IMR-90 (cell line): Measurements from ENCODE around the gene BGN. TPM values are rescaled to one million over a fixed set of nuclear protein-coding genes. Genes with fewer than 3 reads are reported as not detected.

ENCODE experiments used
- ATAC-seq: fragments of 200-7000 bp; cut with Tn5 transposase; 2 replicates; pipeline ENCODE4 v1.9.1; 2020; ENCODE audit warnings: low read depth, mild to moderate bottlenecking, moderate library complexity
- BruUV-seq: library from RNA; stranded (reverse); fragments of 400-500 nt; replicated peaks from 2 replicates; lab custom pipeline; 2021; lab: Mats Ljungman, UMichigan
- CTCF ChIA-PET: fragments of 300-600 bp; formaldehyde crosslinking; extraction: SDS; loops from one replicate; lab custom pipeline; 2021; ENCODE audit warnings: antibody characterized with exemption; lab: Yijun Ruan, JAX
- POLR2A ChIA-PET: fragments of 300-600 bp; sonication (Branson Sonifier 250); formaldehyde crosslinking; loops from one replicate; lab custom pipeline; 2022; ENCODE audit warnings: antibody characterized with exemption; ENCODE audit not compliant: unreplicated experiment; lab: Charles Lee
- DNase-seq: peaks from one replicate; pipeline ENCODE4 v3.0.0; 2013
- H2AFZ ChIP-seq: replicated peaks from 2 replicates; pipeline ENCODE3; 2013; ENCODE audit warnings: low read length, mild to moderate bottlenecking; ENCODE audit not compliant: poor library complexity
- H2AK5ac ChIP-seq: 2 replicates; pipeline ENCODE4 v1.6.1; 2013; ENCODE audit warnings: low read depth, low read length, inconsistent platforms
- H2AK9ac ChIP-seq: replicated peaks from 2 replicates; pipeline ENCODE3; 2013; ENCODE audit warnings: mild to moderate bottlenecking, low read depth, low read length, moderate library complexity; ENCODE audit not compliant: poor library complexity
- H2BK120ac ChIP-seq: 2 replicates; pipeline ENCODE4 v1.6.1; 2013; ENCODE audit warnings: low read depth, low read length, inconsistent platforms
- H2BK15ac ChIP-seq: 3 replicates; pipeline ENCODE4 v1.6.1; 2013; ENCODE audit warnings: low read depth, low read length, inconsistent platforms
- H2BK20ac ChIP-seq: 2 replicates; pipeline ENCODE4 v1.6.1; 2013; ENCODE audit warnings: low read depth, mild to moderate bottlenecking, inconsistent platforms, low read length, moderate library complexity
- H2BK5ac ChIP-seq: 2 replicates; pipeline ENCODE4 v1.6.1; 2013; ENCODE audit warnings: mild to moderate bottlenecking, low read depth, low read length, inconsistent platforms; ENCODE audit not compliant: poor library complexity, severe bottlenecking
- H3K14ac ChIP-seq: replicated peaks from 2 replicates; pipeline ENCODE4 v1.6.1; 2013; ENCODE audit warnings: low read depth, low read length, inconsistent platforms
- H3K18ac ChIP-seq: 2 replicates; pipeline ENCODE4 v1.6.1; 2013; ENCODE audit warnings: low read depth, low read length, control low read depth
- H3K23ac ChIP-seq: 2 replicates; pipeline ENCODE4 v1.6.1; 2013; ENCODE audit warnings: low read depth, low read length, inconsistent platforms
- H3K27ac ChIP-seq: 2 replicates; pipeline ENCODE4 v1.5.1; 2013; ENCODE audit warnings: mild to moderate bottlenecking, control low read depth, low read length; ENCODE audit not compliant: insufficient read depth
- H3K27me3 ChIP-seq: 2 replicates; pipeline ENCODE4 v1.6.1; 2013; ENCODE audit warnings: low read length; ENCODE audit not compliant: control insufficient read depth, insufficient read depth
- H3K36me3 ChIP-seq: 2 replicates; pipeline ENCODE4 v1.6.1; 2013; ENCODE audit warnings: low read length, mixed read lengths; ENCODE audit not compliant: control insufficient read depth, insufficient read depth
- H3K4ac ChIP-seq: 2 replicates; pipeline ENCODE4 v1.6.1; 2013; ENCODE audit warnings: low read depth, low read length, inconsistent platforms
- H3K4me1 ChIP-seq: 2 replicates; pipeline ENCODE4 v1.6.1; 2013; ENCODE audit warnings: low read length, mixed read lengths; ENCODE audit not compliant: control insufficient read depth, insufficient read depth
- H3K4me2 ChIP-seq: 2 replicates; pipeline ENCODE4 v1.6.1; 2013; ENCODE audit warnings: low read depth, mild to moderate bottlenecking, control low read depth, low read length, moderate library complexity
- H3K4me3 ChIP-seq: 2 replicates; pipeline ENCODE4 v1.5.1; 2013; ENCODE audit warnings: low read depth, mild to moderate bottlenecking, control low read depth, low read length, moderate library complexity; ENCODE audit not compliant: insufficient read depth
- H3K56ac ChIP-seq: 2 replicates; pipeline ENCODE4 v1.6.1; 2013; ENCODE audit warnings: low read length, inconsistent platforms; ENCODE audit not compliant: insufficient read depth; ENCODE audit errors: extremely low read depth
- H3K79me1 ChIP-seq, 2 experiments: 2 replicates each; pipeline ENCODE4 v1.6.1; 2013; ENCODE audit warnings: low read length in 2 of 2, inconsistent platforms in 1 of 2, low read depth in 1 of 2
- H3K9ac ChIP-seq: 2 replicates; pipeline ENCODE4 v1.6.1; 2013; ENCODE audit warnings: low read depth, low read length, control low read depth
- H3K9me1 ChIP-seq: 2 replicates; pipeline ENCODE4 v1.6.1; 2013; ENCODE audit warnings: low read length, inconsistent platforms; ENCODE audit not compliant: insufficient read depth
- H3K9me3 ChIP-seq: 2 replicates; pipeline ENCODE4 v1.6.1; 2013; ENCODE audit warnings: low read length; ENCODE audit not compliant: control insufficient read depth, insufficient read depth
- H4K20me1 ChIP-seq: 2 replicates; pipeline ENCODE4 v1.6.1; 2013; ENCODE audit warnings: low read length, inconsistent platforms; ENCODE audit not compliant: insufficient read depth
- H4K5ac ChIP-seq: 2 replicates; pipeline ENCODE4 v1.6.1; 2013; ENCODE audit warnings: mild to moderate bottlenecking, low read depth, low read length, control low read depth
- H4K8ac ChIP-seq, 2 experiments: 2 replicates each; pipeline ENCODE4 v1.6.1; 2013; ENCODE audit warnings: low read depth in 2 of 2, low read length in 2 of 2, control low read depth in 1 of 2, inconsistent platforms in 1 of 2
- H4K91ac ChIP-seq: 2 replicates; pipeline ENCODE4 v1.6.1; 2013; ENCODE audit warnings: low read depth, low read length, inconsistent platforms; ENCODE audit not compliant: insufficient read depth
- BHLHE40 ChIP-seq: fragments of 150-350 bp; IDR thresholded peaks from 2 replicates; pipeline ENCODE4 v1.6.1; 2016; ENCODE audit warnings: mild to moderate bottlenecking, low read depth, low read length
- CEBPB ChIP-seq: IDR thresholded peaks from 2 replicates; pipeline ENCODE4 v1.6.1; 2012; ENCODE audit warnings: low read depth, low read length, improper control_type of control experiment
- CHD1 ChIP-seq: IDR thresholded peaks from 2 replicates; pipeline ENCODE4 v1.6.1; 2012; ENCODE audit warnings: low read depth, low read length, improper control_type of control experiment
- CTCF ChIP-seq: conservative IDR thresholded peaks from 2 replicates; pipeline ENCODE4 v1.5.1; 2012; ENCODE audit warnings: mild to moderate bottlenecking, low read depth, low read length, improper control_type of control experiment
- ELK1 ChIP-seq: fragments of 150-350 bp; IDR thresholded peaks from 2 replicates; pipeline ENCODE4 v1.6.1; 2016; ENCODE audit warnings: low read depth, mild to moderate bottlenecking, low read length, moderate library complexity, borderline replicate concordance
- FOS ChIP-seq: fragments of 150-350 bp; IDR thresholded peaks from 2 replicates; pipeline ENCODE4 v1.6.1; 2016; ENCODE audit warnings: low read depth, low read length
- MAFK ChIP-seq: IDR thresholded peaks from 2 replicates; pipeline ENCODE4 v1.6.1; 2012; ENCODE audit warnings: low read depth, low read length, improper control_type of control experiment
- MAZ ChIP-seq: IDR thresholded peaks from 2 replicates; pipeline ENCODE4 v1.6.1; 2012; ENCODE audit warnings: low read depth, mild to moderate bottlenecking, low read length, improper control_type of control experiment, moderate library complexity, borderline replicate concordance
- MXI1 ChIP-seq: IDR thresholded peaks from 2 replicates; pipeline ENCODE4 v1.6.1; 2012; ENCODE audit warnings: low read depth, mild to moderate bottlenecking, low read length, moderate library complexity, borderline replicate concordance
- NFE2L2 ChIP-seq: fragments of 150-350 bp; IDR thresholded peaks from 2 replicates; pipeline ENCODE4 v1.6.1; 2016; ENCODE audit warnings: low read depth, mild to moderate bottlenecking, low read length
- POLR2A ChIP-seq: IDR thresholded peaks from 2 replicates; pipeline ENCODE4 v1.6.1; 2012; ENCODE audit warnings: mild to moderate bottlenecking, low read depth, low read length
- RAD21 ChIP-seq: IDR thresholded peaks from 2 replicates; pipeline ENCODE4 v1.6.1; 2012; ENCODE audit warnings: low read length, improper control_type of control experiment
- RCOR1 ChIP-seq: IDR thresholded peaks from 2 replicates; pipeline ENCODE4 v1.6.1; 2012; ENCODE audit warnings: mild to moderate bottlenecking, low read length, improper control_type of control experiment; ENCODE audit not compliant: insufficient replicate concordance
- RFX5 ChIP-seq: IDR thresholded peaks from 2 replicates; pipeline ENCODE4 v1.8.0; 2012; ENCODE audit warnings: low read depth, mild to moderate bottlenecking, low read length, moderate library complexity
- SMC3 ChIP-seq: fragments of 150-350 bp; IDR thresholded peaks from 2 replicates; pipeline ENCODE4 v1.6.1; 2016; ENCODE audit warnings: low read depth, mild to moderate bottlenecking, antibody characterized with exemption, low read length, moderate library complexity
- USF2 ChIP-seq: fragments of 150-350 bp; IDR thresholded peaks from 2 replicates; pipeline ENCODE4 v1.6.1; 2017; ENCODE audit warnings: mild to moderate bottlenecking, antibody characterized with exemption, low read length, low read depth
- WGBS, 2 experiments: methylation state at CpG; one replicate each; pipeline versions ENCODE4 v1.1.5 to v1.1.7; 2013; ENCODE audit warnings: missing lambda C conversion rate in 2 of 2; ENCODE audit not compliant: insufficient read length in 1 of 2; ENCODE audit errors: extremely low coverage in 2 of 2; 5-methylcytosine and 5-hydroxymethylcytosine counted together
- dilution Hi-C: fragments of 300-500 bp; cut with HindIII; formaldehyde crosslinking; loops from one replicate; pipeline ENCODE4 v1.14.3; 2018; ENCODE audit warnings: low sequenced_read_pairs; ENCODE audit not compliant: unreplicated experiment
- in situ Hi-C: fragments of 300-500 bp; cut with MboI; formaldehyde crosslinking; loops from 3 replicates; pipeline ENCODE4 v1.14.3; 2019; ENCODE audit warnings: low sequenced_read_pairs, inconsistent platforms, mixed read lengths
- intact Hi-C: fragments of 100-400 bp; cut with micrococcal nuclease; formaldehyde crosslinking; loops from 2 replicates; pipeline ENCODE4 v1.10.0; 2022
- polyA plus RNA-seq, 3 experiments: library from polyadenylated mRNA; depleted of rRNA; stranded (reverse); fragments of >200 nt; gene quantifications; 2 replicates each; pipeline ENCODE4 v1.2.3, GENCODE V29; 2012; ENCODE audit warnings: low replicate concordance in 1 of 3
- total RNA-seq: library from RNA; depleted of rRNA; stranded (reverse); fragments of >200 nt; gene quantifications from 2 replicates; pipeline ENCODE4 v1.2.3, GENCODE V29; 2012

BGN gene
- total and polyA plus RNA-seq, 2 of the 4 experiments (the other 2 are of a cell fraction): 11.3 to 298 TPM

- H4K5ac ChIP-seq: no peak overlapping the region
- no peaks in the 10 kb centered on the region for H3K79me1 ChIP-seq
- ATAC-seq: no peak
- no peak overlapping the region for H4K8ac ChIP-seq
- no peak overlapping the region for H2BK20ac ChIP-seq
- no peak overlapping the region for H3K9ac ChIP-seq
- H3K4ac ChIP-seq: no peak overlapping the region
- no peak overlapping the region for H3K56ac ChIP-seq
- H3K27me3 ChIP-seq: no peaks in the 10 kb centered on the region
- no peak overlapping the region for H3K4me2 ChIP-seq
- no peak overlapping the region for H2BK120ac ChIP-seq
- intact Hi-C loops (no loop called here), in situ Hi-C loops (loop anchor here (25.0 kb wide), 1 partner anchor 420 kb away; no protein-coding TSS in a partner anchor), dilution Hi-C loops (no loop called here)
- no peak overlapping the region for H2AK9ac ChIP-seq
- no peak overlapping the region for H3K27ac ChIP-seq
- H3K18ac ChIP-seq: no peak overlapping the region
- no peaks in the 10 kb centered on the region for H4K20me1 ChIP-seq
- H2BK15ac ChIP-seq: no peak overlapping the region
- H2BK5ac ChIP-seq: no peak overlapping the region
- H3K14ac ChIP-seq: no peak overlapping the region
- H4K91ac ChIP-seq: no peak overlapping the region
- DNase-seq: no peak
- H3K9me3 ChIP-seq: no peaks in the 10 kb centered on the region; the same call in 1 of the 2 replicates
- H3K9me1 ChIP-seq: no peaks in the 10 kb centered on the region; the same call in 1 of the 2 replicates
- no TSS peak for BruUV-seq
- H3K36me3 ChIP-seq: 0 out of 2 replicates have a peak, but pooled peaks cover 2% of the 10 kb centered on the region
- no peak overlapping the region for H2AFZ ChIP-seq
- ChIA-PET POLR2A (no interaction called here), CTCF (no interaction called here)
- no peak overlapping the region for H3K23ac ChIP-seq
- no peak overlapping the region for H3K4me3 ChIP-seq
- 94% methylated on average over 3 of the region's 18 CpGs; no CpG with 5 or more reads in 1 of the 2 experiments for WGBS, 2 experiments
- H3K4me1 ChIP-seq: no peaks in the 10 kb centered on the region; the same call in 1 of the 2 replicates
- no peak overlapping the region for H2AK5ac ChIP-seq
- TF ChIP-seq BHLHE40 (no peak), CEBPB (no peak), MAZ (no peak), RAD21 (no peak), FOS (no peak), USF2 (no peak), POLR2A (no peak), SMC3 (no peak), NFE2L2 (no peak), CHD1 (no peak), RCOR1 (no peak), CTCF (no peak), MXI1 (no peak), ELK1 (no peak), MAFK (no peak), RFX5 (no peak)
Observed at GRCh38 chrX:153457136-153457825, 37.5 kb upstream of the BGN start.
